ENCODE results near the gene RELA.

Gene RELA

DNA sequence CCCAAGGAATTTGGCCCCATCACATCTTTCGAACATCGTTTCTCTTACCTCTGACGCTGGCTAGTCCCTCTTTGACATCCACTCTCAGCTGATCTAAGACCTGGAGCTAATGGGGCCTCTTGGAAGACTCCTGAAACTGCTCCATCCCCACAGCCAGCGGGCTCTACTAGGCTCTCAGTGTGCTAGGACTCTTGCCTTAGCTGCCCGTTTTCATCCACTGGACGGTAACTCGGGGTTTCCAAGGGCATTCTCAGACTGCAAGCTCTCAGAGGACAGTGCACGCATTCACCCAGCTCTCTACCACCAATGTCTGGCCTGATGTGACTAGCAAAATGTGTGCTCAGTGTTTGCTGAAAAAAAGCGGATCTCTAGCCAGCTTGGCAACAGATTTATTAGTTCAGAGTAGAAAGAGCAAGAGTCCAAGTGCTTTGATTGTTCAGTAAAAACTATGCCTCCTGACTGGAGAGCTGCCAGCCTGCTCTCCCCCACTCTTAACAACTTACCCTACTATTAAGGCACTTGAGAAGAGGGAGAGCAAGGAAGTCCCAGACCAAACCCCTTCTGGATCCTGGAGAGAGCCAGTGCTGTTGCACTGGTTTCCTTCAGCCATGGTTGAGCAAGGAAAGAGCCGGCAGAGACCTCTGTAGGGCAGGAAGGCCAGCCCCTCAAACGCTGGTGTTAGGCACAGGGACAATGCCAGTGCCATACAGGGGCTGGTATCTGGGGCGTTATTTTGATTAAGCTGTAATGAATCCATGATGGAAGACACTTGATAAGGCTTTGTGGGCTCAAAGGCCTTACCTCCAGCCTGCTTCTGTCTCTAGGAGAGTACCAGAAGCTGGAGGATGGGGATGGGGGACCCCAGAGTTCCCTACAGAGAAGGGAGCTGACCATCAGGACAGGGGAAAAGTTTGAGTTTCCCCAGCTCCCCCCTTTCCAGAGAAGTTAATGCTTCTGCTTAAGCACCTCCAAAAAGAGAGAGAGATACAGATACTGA is 9.2 kb downstream of the RELA start:
- Histone ChIP-seq H3K4me1 (ENCODE audit: low read depth, poor library complexity, severe bottlenecking) (peaks cover 19% of the 10 kb centered on the region), H2AFZ (ENCODE audit: low read depth) (no peak overlapping the region), H3K4me2 (peak overlapping the region; percentile 83), H3K36me3 (ENCODE audit: insufficient read depth) (0 out of 2 replicates have a peak, but pooled peaks cover under 1% of the 10 kb centered on the region), H4K20me1 (ENCODE audit: insufficient read depth) (no peaks in the 10 kb centered on the region), H3K27ac (peak overlapping the region; percentile 70), H3K9ac (no peak overlapping the region), H3K4me3 (IDR thresholded peaks at IDR 0.05; ENCODE audit: insufficient read depth, low read depth, low read length) (no peak overlapping the region), H3K79me2 (ENCODE audit: insufficient read depth, low read depth) (no peaks in the 10 kb centered on the region), H3K27me3 (ENCODE audit: insufficient read depth, low read depth) (no peaks in the 10 kb centered on the region)
- TF ChIP-seq, protein P1, sequence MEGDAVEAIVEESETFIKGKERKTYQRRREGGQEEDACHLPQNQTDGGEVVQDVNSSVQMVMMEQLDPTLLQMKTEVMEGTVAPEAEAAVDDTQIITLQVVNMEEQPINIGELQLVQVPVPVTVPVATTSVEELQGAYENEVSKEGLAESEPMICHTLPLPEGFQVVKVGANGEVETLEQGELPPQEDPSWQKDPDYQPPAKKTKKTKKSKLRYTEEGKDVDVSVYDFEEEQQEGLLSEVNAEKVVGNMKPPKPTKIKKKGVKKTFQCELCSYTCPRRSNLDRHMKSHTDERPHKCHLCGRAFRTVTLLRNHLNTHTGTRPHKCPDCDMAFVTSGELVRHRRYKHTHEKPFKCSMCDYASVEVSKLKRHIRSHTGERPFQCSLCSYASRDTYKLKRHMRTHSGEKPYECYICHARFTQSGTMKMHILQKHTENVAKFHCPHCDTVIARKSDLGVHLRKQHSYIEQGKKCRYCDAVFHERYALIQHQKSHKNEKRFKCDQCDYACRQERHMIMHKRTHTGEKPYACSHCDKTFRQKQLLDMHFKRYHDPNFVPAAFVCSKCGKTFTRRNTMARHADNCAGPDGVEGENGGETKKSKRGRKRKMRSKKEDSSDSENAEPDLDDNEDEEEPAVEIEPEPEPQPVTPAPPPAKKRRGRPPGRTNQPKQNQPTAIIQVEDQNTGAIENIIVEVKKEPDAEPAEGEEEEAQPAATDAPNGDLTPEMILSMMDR (conservative IDR thresholded peaks at IDR 0.05; ENCODE audit: low read depth, low read length) = no peak

DNA sequence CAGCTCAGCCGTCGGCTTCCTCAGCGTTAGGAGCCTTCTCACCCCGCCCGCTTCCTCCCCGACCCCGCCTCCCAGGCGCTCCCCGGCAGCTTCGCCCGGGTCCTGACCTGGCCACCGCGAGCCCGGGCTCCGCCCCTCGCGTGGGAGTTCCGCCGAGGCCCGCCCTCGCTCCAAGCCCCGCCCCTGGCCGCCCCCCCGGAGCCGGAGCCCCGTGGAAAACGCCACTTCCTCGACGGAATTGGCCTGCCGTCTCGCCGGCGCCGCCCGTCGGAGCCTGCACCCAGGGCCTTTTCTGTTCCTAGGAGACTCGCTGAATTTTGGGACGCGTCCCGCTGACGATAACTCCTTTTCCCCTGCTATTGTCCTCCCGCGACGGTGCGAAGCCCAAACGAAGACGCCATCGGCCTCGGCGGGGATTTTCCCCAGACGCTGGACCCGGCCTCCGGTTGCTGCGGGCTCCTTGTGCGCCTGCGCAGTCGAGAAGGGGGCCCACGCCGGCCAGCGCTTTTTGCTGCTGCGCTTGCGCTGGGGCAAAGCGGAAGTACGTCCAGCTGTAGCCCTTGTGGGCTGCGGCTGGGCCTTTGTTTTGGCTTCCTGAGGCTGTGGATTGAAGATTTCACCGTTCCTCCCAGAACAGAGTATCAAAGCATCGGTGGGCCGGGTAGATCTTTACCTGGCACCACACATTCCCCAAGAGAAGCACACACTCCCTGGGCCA is 10.0 kb downstream of the RELA start:
- Histone ChIP-seq H3K27me3 (ENCODE audit: insufficient read depth, low read depth) (no peaks in the 10 kb centered on the region), H3K9ac (peak overlapping the region; percentile 53; the same call in 1 of the 2 replicates), H3K79me2 (ENCODE audit: insufficient read depth, low read depth) (no peaks in the 10 kb centered on the region), H3K4me2 (peak overlapping the region; percentile 83), H4K20me1 (ENCODE audit: insufficient read depth) (no peaks in the 10 kb centered on the region), H3K4me3 (IDR thresholded peaks at IDR 0.05; ENCODE audit: insufficient read depth, low read depth, low read length) (no peak overlapping the region), H3K36me3 (ENCODE audit: insufficient read depth) (no peaks in the 10 kb centered on the region), H3K27ac (peak overlapping the region; percentile 70), H3K4me1 (ENCODE audit: low read depth, poor library complexity, severe bottlenecking) (peaks cover 19% of the 10 kb centered on the region), H2AFZ (ENCODE audit: low read depth) (peak overlapping the region; percentile 72)
- TF ChIP-seq, protein P1 (conservative IDR thresholded peaks at IDR 0.05; ENCODE audit: low read depth, low read length) = no peak

DNA sequence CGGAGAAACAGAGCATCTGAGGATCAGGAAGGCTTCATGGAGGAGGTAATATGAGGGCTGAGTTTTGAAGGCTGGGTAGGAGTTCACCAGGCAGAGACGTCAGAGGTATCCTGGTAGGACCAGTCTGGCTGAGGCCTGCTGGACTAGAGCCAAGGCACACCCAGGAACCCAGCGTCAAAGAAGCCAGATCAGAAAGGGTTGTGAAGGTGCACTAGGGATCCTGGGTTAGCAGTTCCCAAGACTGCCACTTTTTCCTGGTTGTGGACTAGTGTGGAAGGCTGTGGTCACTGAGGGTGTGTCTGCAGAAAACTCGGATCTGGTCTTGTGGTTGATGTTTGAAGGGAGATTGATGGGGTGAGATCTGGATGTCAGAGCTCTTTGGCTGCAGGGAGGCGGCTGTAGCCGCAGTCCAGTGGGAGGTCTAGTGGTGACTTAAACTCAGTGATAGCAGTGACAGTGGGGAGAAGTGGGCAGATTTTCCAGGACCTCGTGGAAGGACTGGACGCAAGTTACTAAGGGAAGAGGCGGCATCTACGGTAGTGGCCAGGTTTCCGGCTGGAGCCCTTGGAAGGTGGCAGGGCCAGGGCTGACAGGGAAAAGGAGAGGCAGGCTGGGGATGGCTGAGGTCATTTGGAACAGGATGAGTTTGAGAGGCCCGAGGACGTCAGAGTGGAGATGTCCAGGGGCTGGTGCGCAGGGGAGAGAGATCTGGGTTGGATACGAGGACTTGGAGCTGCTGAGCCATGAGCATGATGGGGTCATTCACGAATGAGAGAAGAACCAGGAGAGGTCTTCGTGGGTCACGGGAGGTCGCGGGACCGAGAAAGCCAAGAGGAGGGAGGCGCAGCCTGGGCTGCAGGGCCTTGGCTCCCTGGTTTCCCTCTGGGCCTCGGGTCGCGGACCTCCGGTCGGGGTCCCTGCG is 10.9 kb downstream of the RELA start:
- peaks cover 19% of the 10 kb centered on the region for H3K4me1 ChIP-seq (ENCODE audit: low read depth, poor library complexity, severe bottlenecking)
- H3K4me3 ChIP-seq (IDR thresholded peaks at IDR 0.05; ENCODE audit: insufficient read depth, low read depth, low read length) = no peak overlapping the region
- H3K4me2 ChIP-seq = peak overlapping the region; percentile 83
- no peaks in the 10 kb centered on the region for H3K79me2 ChIP-seq (ENCODE audit: insufficient read depth, low read depth)
- no peak overlapping the region for H3K9ac ChIP-seq
- no peaks in the 10 kb centered on the region for H3K36me3 ChIP-seq (ENCODE audit: insufficient read depth)
- TF ChIP-seq, protein P1 (conservative IDR thresholded peaks at IDR 0.05; ENCODE audit: low read depth, low read length) = no peak
- no peak overlapping the region for H3K27ac ChIP-seq
- no peaks in the 10 kb centered on the region for H4K20me1 ChIP-seq (ENCODE audit: insufficient read depth)
- H3K27me3 ChIP-seq (ENCODE audit: insufficient read depth, low read depth) = no peaks in the 10 kb centered on the region
- peak overlapping the region; percentile 72 for H2AFZ ChIP-seq (ENCODE audit: low read depth)

DNA sequence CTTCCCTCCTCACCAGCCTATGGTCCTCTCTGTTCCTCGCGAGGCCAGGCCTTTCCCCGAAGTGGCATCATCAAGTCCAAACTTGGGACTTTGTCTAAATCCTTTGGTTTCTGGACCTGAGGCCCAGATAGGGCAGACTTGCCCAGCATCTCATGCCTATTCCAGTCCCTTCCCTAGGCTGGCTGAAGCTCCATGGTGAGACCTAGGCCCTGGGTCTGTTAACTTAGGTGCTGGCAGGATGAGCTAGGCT is 11.5 kb downstream of the RELA start:
- H3K9ac ChIP-seq = no peak overlapping the region
- H3K79me2 ChIP-seq (ENCODE audit: insufficient read depth, low read depth) = no peaks in the 10 kb centered on the region
- H3K27me3 ChIP-seq (ENCODE audit: insufficient read depth, low read depth) = no peaks in the 10 kb centered on the region
- TF ChIP-seq, protein P1 (conservative IDR thresholded peaks at IDR 0.05; ENCODE audit: low read depth, low read length) = no peak
- H3K27ac ChIP-seq = no peak overlapping the region
- H3K4me3 ChIP-seq (IDR thresholded peaks at IDR 0.05; ENCODE audit: insufficient read depth, low read depth, low read length) = no peak overlapping the region
- no peaks in the 10 kb centered on the region for H3K36me3 ChIP-seq (ENCODE audit: insufficient read depth)
- H4K20me1 ChIP-seq (ENCODE audit: insufficient read depth) = no peaks in the 10 kb centered on the region
- H2AFZ ChIP-seq (ENCODE audit: low read depth) = no peak overlapping the region
- no peak overlapping the region for H3K4me2 ChIP-seq
- H3K4me1 ChIP-seq (ENCODE audit: low read depth, poor library complexity, severe bottlenecking) = peaks cover 19% of the 10 kb centered on the region

All from KMS-11 (cell line).